HG02763 (cell line): ENCODE results near the gene PLD1.
A peak's percentile ranks its signal among the peaks of the same experiment; 100 is the strongest.

Experiments used
- ATAC-seq: cut with Tn5 transposase; IDR thresholded peaks from one replicate; pipeline ENCODE4 v1.9.1; 2021; ENCODE audit warnings: mild to moderate bottlenecking, moderate library complexity; ENCODE audit not compliant: unreplicated experiment

PLD1 gene

GRCh38 chr3:171678971-171679492 lies 131.3 kb downstream of the PLD1 start:
- no peak for ATAC-seq

DNA sequence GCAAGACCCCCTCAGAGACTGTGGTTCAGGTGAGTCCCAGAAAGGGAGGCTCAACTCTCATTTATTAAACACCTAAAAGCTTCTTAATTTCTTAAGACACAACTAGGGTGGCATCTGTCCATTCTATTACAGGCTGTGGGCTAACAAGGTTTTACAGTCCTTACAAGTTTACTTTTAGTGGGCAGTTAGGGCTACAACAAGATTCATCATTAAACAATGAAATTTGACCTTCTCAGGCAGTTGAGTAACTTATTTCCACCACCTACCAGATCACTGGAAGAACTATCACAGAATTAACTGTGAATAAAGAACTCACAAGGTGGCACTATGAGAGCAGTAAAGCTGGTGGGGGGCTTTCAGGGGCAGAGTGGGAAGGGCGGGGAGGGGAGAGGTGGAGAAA lies 132.6 kb downstream of the PLD1 start:
- ATAC-seq, result no peak

DNA sequence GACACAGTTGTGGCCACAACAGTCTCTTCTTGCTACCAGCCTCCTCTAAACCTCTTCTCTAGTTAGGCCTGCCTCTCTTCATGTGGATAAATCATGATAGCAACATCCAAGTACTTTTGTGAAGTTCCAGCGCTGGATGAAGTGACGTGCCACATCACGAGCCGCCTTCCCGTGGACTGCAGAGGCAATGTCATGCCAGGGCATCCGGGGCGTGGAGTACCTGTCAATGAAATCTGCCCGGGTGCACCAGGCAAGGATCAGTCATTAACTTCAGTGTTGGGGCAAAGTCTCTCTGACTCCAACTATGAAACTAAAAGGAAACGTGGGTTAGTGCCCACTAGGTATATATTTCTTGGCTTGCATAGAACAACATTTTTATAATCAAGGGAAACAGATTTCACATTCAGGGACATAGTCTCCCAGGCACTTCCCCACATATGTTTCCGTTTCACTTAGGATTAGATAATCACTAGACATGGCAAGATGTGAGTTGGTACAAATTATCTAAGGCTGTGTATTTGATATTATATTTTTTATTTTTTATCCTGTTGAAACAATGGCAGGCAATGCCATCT lies 133.6 kb downstream of the PLD1 start:
- ATAC-seq, result no peak

GRCh38 chr3:171673951-171674350 lies 136.3 kb downstream of the PLD1 start:
- ATAC-seq, result no peak

DNA sequence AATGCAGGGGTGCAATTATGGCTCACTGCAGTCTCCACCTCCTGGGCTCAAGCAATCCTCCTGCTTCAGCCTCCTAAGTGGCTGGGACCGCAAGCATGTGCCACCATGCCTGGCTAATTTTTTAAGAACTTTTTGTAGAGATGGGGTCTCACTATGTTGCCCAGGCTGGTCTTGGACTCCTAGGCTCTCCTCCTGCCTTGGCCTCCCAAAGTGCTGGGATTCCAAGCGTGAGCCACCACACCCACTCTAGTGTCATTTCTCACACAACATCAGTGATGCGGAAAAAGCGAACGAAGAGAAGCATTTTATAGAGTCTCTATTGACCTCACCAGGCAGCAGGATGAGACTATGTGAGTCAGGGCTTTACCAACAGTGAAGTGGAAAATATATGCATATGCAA lies 137.7 kb downstream of the PLD1 start:
- ATAC-seq, result no peak

DNA sequence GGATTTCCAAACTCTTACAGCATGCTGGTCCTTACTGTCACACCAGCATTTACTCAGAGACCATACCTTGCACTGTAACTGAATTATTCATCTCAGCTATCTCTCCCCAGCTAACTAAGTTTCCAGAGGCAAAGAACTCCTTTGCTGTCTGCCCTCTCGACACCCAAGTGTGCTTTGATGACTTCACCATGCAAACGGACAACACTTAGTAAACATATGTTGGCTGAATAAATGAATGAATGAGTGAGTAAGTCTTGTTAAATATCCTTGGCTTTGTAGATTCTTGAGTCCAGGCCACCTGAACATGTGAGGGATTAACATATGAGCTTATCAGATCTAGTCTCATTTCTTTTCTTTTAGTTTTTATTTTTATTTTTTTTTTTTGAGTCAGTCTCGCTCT lies 138.2 kb downstream of the PLD1 start:
- ATAC-seq, result no peak

DNA sequence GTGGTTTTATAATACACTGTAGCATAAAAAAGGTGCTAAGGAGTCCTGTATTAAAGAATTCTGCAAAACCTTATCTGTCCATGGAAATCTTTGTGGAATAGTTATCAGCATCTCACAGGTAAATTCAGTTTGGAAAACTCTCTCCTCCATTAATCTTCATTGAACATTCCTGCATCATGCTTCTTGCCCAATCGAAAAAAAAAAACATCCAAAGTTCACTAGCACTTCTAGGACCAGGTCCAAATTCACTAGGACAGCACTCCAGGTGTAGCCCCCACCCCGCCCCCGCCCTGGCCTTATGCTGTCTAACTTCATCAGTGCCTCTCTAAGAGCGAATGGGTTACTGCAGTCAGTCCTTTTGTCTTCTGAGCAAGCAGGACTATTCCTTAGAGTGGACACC lies 138.6 kb downstream of the PLD1 start:
- no peak for ATAC-seq

DNA sequence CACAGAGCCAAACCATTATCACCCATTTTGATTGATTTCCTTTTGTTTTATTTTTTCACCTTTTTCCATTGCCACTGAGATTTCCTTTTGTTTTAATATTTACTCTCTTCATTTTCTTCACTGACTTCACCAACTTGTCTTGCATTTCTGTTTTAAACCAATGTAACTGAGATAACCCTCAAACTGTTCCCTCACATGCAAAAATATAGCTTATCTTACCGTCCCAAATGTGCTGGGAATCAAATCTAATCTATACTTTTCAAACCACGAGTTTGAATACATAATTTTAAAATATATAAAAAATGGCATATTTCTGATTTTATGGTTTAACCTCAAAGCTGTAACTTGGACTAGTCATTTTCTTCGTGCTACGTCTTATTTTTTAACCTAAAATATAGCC lies 143.8 kb downstream of the PLD1 start:
- ATAC-seq, result no peak

DNA sequence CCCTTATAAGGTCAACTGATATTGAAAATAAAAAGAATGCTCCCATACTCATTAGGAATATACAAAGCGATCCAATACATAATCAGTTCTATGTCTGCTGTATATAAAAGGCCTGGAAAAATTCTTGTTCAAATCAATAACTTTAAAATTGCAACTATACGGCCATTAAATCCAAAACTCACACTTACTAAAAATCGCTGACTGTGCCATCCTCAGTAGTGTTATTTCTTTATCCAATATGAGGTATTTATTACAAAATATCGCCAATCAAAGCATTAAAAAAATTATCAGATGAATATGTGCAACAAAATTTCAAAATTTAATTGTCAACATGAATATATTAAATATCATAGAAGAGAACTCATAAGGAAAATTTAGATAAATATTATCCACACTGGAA lies 146.5 kb downstream of the PLD1 start:
- no peak for ATAC-seq

- ATAC-seq, result no peak
Measured at GRCh38 chr3:171661484-171661883, 148.8 kb downstream of the PLD1 start.

DNA sequence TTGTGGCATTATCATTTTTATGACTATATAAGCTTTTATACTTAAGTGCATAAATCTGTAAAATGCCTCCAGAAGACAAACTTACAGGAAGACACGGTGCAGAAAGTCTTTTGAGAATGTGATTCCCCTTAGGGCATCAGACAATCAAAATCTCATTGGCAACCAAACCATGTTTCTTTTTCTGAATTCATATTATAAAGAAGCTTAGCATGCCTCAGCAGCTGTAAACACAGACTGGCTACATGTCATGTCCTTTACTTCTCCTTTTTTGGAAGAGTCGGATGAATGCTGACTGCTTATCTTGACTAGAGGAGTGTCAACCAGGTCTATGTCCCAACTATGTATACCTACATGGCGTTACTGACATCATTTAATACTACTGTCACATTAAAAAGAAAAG lies 150.1 kb downstream of the PLD1 start:
- ATAC-seq, result no peak

DNA sequence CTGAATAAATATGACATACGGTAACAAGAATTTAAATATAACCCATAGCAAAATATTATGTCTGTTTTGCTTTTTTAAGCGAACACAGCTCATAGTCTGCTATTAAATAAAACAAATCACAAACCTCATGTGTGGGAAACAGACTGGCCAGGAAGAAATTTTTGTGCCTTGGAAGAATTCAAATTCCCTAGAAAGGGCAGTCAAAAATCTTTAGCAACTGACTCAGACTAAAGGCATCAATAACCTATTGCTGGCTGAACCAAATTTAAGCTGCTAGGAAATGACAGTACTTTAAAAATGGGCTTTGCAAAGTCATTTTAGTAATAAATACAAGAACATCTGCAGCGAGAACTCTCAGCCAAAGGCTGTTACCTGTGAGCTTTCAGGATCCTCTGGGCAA lies 151.4 kb downstream of the PLD1 start:
- ATAC-seq, result no peak

GRCh38 chr3:171654809-171655208 lies 155.5 kb downstream of the PLD1 start:
- ATAC-seq, result no peak

GRCh38 chr3:171654326-171654725 lies 156.0 kb downstream of the PLD1 start:
- no peak for ATAC-seq

GRCh38 chr3:171653701-171654100 lies 156.6 kb downstream of the PLD1 start:
- no peak for ATAC-seq

DNA sequence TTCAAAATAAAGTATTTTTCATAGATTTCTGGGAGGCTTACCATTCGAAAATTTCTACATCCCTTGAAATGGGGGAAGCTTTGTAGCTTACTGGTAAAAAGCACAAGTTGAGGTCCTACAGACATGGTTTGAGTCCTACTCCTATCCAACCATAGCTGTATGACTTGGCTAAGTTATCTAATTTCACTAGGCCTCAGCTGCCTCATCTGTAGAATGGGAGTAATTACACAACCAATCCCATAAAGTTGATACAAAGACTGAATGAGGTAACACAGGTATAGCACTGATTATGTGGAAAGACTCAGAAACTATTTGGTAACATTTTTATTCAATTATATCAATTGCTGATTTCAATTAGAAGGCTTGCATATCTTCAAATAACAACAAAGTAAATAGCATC lies 157.4 kb downstream of the PLD1 start:
- no peak for ATAC-seq

DNA sequence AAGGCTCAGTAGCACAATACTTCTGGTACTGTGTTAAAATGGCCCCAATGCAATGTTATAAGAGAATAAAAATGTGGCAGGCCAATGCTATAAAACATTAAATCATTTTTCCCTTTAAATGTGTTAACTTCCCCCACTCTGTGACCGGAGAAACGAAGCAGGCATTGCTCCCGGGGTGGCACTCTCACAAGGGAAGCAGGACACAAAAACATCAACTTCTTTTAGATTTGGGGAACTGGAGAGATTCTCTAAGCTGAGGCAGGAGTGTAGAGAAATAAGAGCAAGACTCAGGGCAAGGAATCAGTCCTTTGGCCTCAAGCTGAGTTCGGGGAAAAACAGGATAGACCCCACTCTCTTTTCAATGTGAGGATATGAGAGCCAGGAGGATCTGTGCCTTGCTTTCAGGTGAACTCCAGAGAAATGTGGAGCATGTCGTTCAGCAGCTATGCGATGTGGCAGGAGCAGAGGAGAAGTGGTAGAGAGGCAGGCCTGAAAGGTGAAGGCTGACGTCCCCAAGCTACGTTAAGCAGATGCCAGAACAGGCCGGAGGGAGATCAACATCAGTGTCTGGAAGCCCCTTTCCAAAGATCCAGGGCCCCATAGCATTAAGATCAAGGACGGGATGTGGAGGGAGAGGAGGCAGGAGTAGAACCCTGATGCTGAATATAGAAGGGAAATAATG lies 160.2 kb downstream of the PLD1 start:
- no peak for ATAC-seq

DNA sequence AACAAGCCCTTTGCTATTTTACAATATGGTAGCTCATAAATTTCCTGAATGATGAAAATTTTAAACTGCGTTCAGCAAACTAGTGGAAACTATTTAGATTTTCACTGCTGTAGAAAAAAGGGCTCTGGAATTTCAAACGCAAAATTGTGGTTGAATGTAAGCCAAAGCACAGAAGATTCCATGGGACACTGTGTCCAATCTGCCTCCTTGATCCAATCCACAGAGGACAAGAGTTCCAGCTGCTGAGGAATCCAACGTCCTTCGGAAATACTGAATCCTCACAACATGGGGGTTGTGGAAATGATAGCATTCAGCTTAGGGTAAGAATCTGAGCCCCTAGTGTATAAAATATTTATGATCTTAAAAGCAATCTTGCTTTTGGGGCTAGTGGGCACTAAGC lies 161.0 kb downstream of the PLD1 start:
- ATAC-seq, result no peak

DNA sequence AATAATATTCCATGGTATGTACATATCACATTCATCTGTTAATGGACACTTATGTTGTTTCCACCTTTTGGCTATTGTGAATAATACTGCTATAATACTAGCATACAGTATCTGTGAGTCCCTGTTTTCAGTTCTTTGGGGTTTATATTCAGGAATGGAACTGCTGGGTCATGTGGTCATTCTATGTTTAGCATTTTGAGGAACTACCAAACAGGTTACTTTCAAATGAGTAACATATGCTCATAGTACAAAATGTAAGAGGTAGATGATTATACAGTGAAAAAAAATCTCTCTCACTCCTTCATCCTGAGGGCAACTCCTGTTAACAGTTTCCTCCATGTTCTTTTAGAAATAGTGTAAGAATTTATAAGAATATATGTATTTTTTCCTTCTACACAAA lies 162.2 kb downstream of the PLD1 start:
- peak; percentile 47 for ATAC-seq

DNA sequence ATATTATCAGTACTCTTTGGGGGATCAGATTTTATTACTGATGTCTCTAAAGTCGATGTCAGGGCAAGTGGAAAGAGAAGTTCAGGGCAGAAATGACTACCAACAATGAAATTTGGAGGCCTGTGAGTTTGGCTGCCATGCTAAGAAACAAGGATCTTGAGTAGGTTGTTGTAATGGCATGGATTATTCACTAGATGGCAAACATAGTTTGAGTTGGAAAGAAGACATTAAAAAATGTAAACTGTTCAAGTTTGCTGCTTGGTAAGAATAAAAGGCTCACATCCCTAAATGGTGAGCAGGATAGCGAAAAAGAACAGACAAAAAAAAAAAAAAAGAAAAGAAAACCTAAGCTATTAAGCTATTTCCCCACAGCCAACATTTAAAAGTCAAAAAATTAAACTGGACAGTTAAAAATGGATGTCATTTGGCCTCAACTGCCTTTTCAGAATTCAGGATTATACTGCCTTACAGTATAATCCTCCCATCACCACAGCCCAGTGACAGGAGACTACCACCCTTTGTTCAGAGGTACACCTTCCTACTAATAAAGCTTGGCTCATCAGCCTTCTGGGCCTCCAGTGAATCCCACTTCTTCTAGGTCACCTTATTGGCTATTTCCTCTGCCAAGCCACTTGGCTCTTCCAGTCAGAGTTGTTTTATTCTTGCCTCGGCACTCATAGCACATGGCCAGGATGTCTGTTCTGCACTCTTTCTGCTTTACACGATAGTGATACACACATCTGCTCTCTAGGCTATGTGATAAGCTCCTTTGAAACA lies 163.7 kb downstream of the PLD1 start:
- no peak for ATAC-seq

DNA sequence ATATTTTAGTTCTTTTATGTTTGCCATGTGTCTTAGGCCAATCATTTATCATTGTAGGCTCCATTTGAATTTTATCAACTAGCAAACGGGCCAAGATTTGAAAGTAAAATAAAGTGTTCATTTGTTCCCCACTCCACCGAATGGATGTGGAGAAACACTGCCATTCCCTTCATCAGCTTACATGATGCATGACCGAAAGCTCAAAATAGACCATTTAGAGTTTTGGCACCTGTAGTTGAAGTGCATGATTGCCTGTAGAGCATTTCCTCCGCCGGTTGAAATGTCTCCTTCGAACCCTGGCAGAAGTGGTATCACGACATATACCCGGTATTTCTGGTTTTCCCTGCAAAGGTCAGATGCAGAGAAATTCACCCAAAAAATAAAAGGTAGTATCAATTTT lies 165.6 kb downstream of the PLD1 start:
- no peak for ATAC-seq

DNA sequence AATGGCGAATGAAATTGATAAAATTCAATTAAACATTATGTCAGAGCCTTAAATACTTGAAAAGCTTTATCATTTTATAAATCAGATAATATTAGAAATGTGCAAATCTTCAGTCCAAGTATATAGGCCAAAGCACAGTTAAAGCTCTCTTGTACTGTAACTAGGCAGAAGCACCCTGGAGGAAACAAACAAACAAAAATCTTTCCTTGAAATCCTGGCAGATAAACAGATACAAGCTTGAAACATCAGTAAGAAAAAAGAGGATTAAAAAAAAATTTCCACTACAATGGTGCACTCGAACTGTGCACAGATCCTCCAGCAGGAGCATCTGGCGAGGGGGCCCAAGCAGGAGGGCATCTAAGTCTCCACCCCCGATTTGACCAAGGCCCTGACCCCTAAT lies 166.6 kb downstream of the PLD1 start:
- no peak for ATAC-seq
